SK-N-SH (cell line): ENCODE data around the gene LPA.
"Not testable (repeated sequence)": the region's sequence is repeated elsewhere in the genome, so short reads cannot be mapped to it uniquely, and the experiment has no call there.

Source experiments
- CTCF ChIP-seq: fragments of 200-600 bp; sonication (generic); IDR thresholded peaks from 2 replicates; pipeline ENCODE4 v1.6.1; 2017; ENCODE audit warnings: antibody characterized with exemption, mild to moderate bottlenecking, moderate library complexity
- GATA2 ChIP-seq: sonication (generic); formaldehyde crosslinking; IDR thresholded peaks from 2 replicates; pipeline ENCODE4 v1.5.0; 2020; ENCODE audit warnings: mild to moderate bottlenecking, missing genetic modification reagents
- JUND ChIP-seq: IDR thresholded peaks from 2 replicates; pipeline ENCODE4 v1.4.0; 2012
- NFIC ChIP-seq: IDR thresholded peaks from 2 replicates; pipeline ENCODE4 v1.4.0; 2012; ENCODE audit warnings: borderline replicate concordance
- POLR2AphosphoS5 ChIP-seq: IDR thresholded peaks from 2 replicates; pipeline ENCODE4 v1.6.1; 2012; ENCODE audit warnings: low read depth, low read length
- REST ChIP-seq: IDR thresholded peaks from 2 replicates; pipeline ENCODE4 v1.6.1; 2012; ENCODE audit warnings: mild to moderate bottlenecking, low read depth, low read length, moderate library complexity
- RFX5 ChIP-seq: IDR thresholded peaks from 2 replicates; pipeline ENCODE4 v1.6.1; 2012; ENCODE audit warnings: mild to moderate bottlenecking, improper control_type of control experiment, low read length
- SIN3A ChIP-seq: IDR thresholded peaks from 2 replicates; pipeline ENCODE4 v1.6.1; 2012; ENCODE audit warnings: low read depth, mild to moderate bottlenecking, low read length, moderate library complexity, borderline replicate concordance
- TAF1 ChIP-seq: IDR thresholded peaks from 2 replicates; pipeline ENCODE4 v1.6.1; 2012; ENCODE audit warnings: low read depth, mild to moderate bottlenecking, low read length, moderate library complexity, borderline replicate concordance
- USF1 ChIP-seq: IDR thresholded peaks from 2 replicates; pipeline ENCODE4 v1.4.0; 2012; ENCODE audit warnings: low read depth, borderline replicate concordance
- USF2 ChIP-seq: fragments of 150-350 bp; IDR thresholded peaks from 2 replicates; pipeline ENCODE4 v1.6.1; 2017; ENCODE audit warnings: antibody characterized with exemption, low read length, low read depth, borderline replicate concordance
- YY1 ChIP-seq: IDR thresholded peaks from 2 replicates; pipeline ENCODE4 v1.4.0; 2012; ENCODE audit warnings: low read depth, mild to moderate bottlenecking
- ZBTB33 ChIP-seq: IDR thresholded peaks from 2 replicates; pipeline ENCODE4 v1.4.0; 2012; ENCODE audit warnings: low read depth, borderline replicate concordance

GRCh38 chr6:160704688-160705087 is 40.6 kb upstream of the LPA start:
- TF ChIP-seq TAF1; CTCF; NFIC; JUND; YY1; GATA2 (CRISPR knock-in tag); USF2; USF1; SIN3A; REST; RFX5; POLR2AphosphoS5; ZBTB33: not testable (repeated sequence)
